Liver (tissue), 9 donors: ENCODE results near the gene DIAPH2. TPM values are rescaled to one million over a fixed set of nuclear protein-coding genes. Genes with fewer than 3 reads are reported as not detected.

Experiments used
- DNase-seq: peaks from one replicate; pipeline ENCODE4 v3.0.0-alpha.2; 2017; ENCODE audit warnings: low spot score
- H3K27ac ChIP-seq, 2 donors: one replicate each; pipeline ENCODE4 v1.7.0; 2013; ENCODE audit warnings: inconsistent platforms in 2 of 2, low read length in 2 of 2, control low read depth in 1 of 2, low read depth in 1 of 2, mild to moderate bottlenecking in 1 of 2
- H3K27me3 ChIP-seq, 4 donors: one replicate each; pipeline versions ENCODE4 v1.6.1 to v1.7.0; 2013; ENCODE audit warnings: low read length in 3 of 4, inconsistent platforms in 1 of 4, mild to moderate bottlenecking in 1 of 4, moderate library complexity in 1 of 4; ENCODE audit not compliant: control insufficient read depth in 4 of 4, insufficient read depth in 4 of 4
- H3K36me3 ChIP-seq, 4 donors: one replicate each; pipeline versions ENCODE4 v1.6.1 to v1.7.0; 2013; ENCODE audit warnings: low read length in 3 of 4, mild to moderate bottlenecking in 3 of 4, low read depth in 1 of 4, moderate library complexity in 1 of 4; ENCODE audit not compliant: control insufficient read depth in 4 of 4, insufficient read depth in 3 of 4
- H3K4me1 ChIP-seq, 4 donors: one replicate each; pipeline versions ENCODE4 v1.6.1 to v1.7.0; 2013; ENCODE audit warnings: low read length in 3 of 4, mild to moderate bottlenecking in 3 of 4, moderate library complexity in 1 of 4; ENCODE audit not compliant: control insufficient read depth in 4 of 4, insufficient read depth in 4 of 4
- H3K4me3 ChIP-seq, 3 donors: one replicate each; pipeline versions ENCODE4 v1.6.1 to v1.7.0; 2013; ENCODE audit warnings: low read length in 3 of 3, control low read depth in 1 of 3, low read depth in 1 of 3, mild to moderate bottlenecking in 1 of 3
- H3K9ac ChIP-seq, 2 donors: one replicate each; pipeline ENCODE4 v1.7.0; 2013; ENCODE audit warnings: low read length in 2 of 2, mild to moderate bottlenecking in 2 of 2, moderate library complexity in 2 of 2, control low read depth in 1 of 2, low read depth in 1 of 2
- H3K9me3 ChIP-seq, 4 donors: one replicate each; pipeline versions ENCODE4 v1.6.1 to v1.7.0; 2013; ENCODE audit warnings: low read length in 3 of 4; ENCODE audit not compliant: control insufficient read depth in 4 of 4
- CTCF ChIP-seq: fragments of 150-350 bp; IDR thresholded peaks from 2 replicates; pipeline ENCODE4 v1.5.1; 2017; ENCODE audit warnings: improper control_type of control experiment, low read depth, low read length; ENCODE audit not compliant: missing input control
- EGR1 ChIP-seq, 2 donors: IDR thresholded peaks; 2 replicates each; pipeline ENCODE4 v1.6.1; 2016 to 2018; ENCODE audit warnings: antibody characterized with exemption in 2 of 2, low read depth in 2 of 2
- FOXA1 ChIP-seq: IDR thresholded peaks from 2 replicates; pipeline ENCODE4 v1.6.1; 2016; ENCODE audit warnings: antibody characterized with exemption
- FOXA2 ChIP-seq: IDR thresholded peaks from 2 replicates; pipeline ENCODE4 v1.6.1; 2016; ENCODE audit warnings: antibody characterized with exemption
- GABPA ChIP-seq, 2 donors: IDR thresholded peaks in 1 of 2; conservative IDR thresholded peaks in 1 of 2; 2 replicates each; pipeline ENCODE4 v1.6.1; 2016; ENCODE audit warnings: antibody characterized with exemption in 2 of 2, mild to moderate bottlenecking in 1 of 2, moderate library complexity in 1 of 2
- HNF4A ChIP-seq, 2 donors: conservative IDR thresholded peaks; 2 replicates each; pipeline ENCODE4 v1.6.1; 2016; ENCODE audit warnings: antibody characterized with exemption in 2 of 2, mild to moderate bottlenecking in 2 of 2
- HNF4G ChIP-seq: IDR thresholded peaks from 2 replicates; pipeline ENCODE4 v1.6.1; 2016; ENCODE audit warnings: antibody characterized with exemption
- JUND ChIP-seq, 2 donors: IDR thresholded peaks; 2 replicates each; pipeline ENCODE4 v1.6.1; 2016; ENCODE audit warnings: antibody characterized with exemption in 2 of 2
- MAX ChIP-seq: IDR thresholded peaks from 2 replicates; pipeline ENCODE4 v1.6.1; 2016; ENCODE audit warnings: antibody characterized with exemption
- NR2F2 ChIP-seq: IDR thresholded peaks from 2 replicates; pipeline ENCODE4 v1.6.1; 2016; ENCODE audit warnings: antibody characterized with exemption
- RAD21 ChIP-seq, 2 donors: IDR thresholded peaks; 2 replicates each; pipeline ENCODE4 v1.6.1; 2016; ENCODE audit warnings: antibody characterized with exemption in 2 of 2, mild to moderate bottlenecking in 2 of 2
- RXRA ChIP-seq, 2 donors: IDR thresholded peaks; 2 replicates each; pipeline ENCODE4 v1.6.1; 2017 to 2018; ENCODE audit warnings: antibody characterized with exemption in 2 of 2, mild to moderate bottlenecking in 1 of 2
- SP1 ChIP-seq: IDR thresholded peaks from 2 replicates; pipeline ENCODE4 v1.6.1; 2018; ENCODE audit warnings: antibody characterized with exemption, mild to moderate bottlenecking
- TAF1 ChIP-seq: conservative IDR thresholded peaks from 2 replicates; pipeline ENCODE4 v1.6.1; 2016; ENCODE audit warnings: antibody characterized with exemption, mild to moderate bottlenecking
- YY1 ChIP-seq: IDR thresholded peaks from 2 replicates; pipeline ENCODE4 v1.6.1; 2016; ENCODE audit warnings: antibody characterized with exemption, mild to moderate bottlenecking
- WGBS: extraction: QIAGEN DNeasy Blood & Tissue Kit; methylation state at CpG from one replicate; pipeline ENCODE4 v1.1.7; 2013; 5-methylcytosine and 5-hydroxymethylcytosine counted together
- polyA plus RNA-seq, 2 donors: library from polyadenylated mRNA; stranded (reverse) in 1 of 2; unstranded in 1 of 2; fragments of 200-250 nt in 1 of 2; fragments of >200 nt in 1 of 2; fragmentation: Nextera tagmentation in 1 of 2; extraction: Ambion mirVana in 1 of 2; gene quantifications; one replicate each; pipeline versions ENCODE4 v1.2.1 to v1.2.3, GENCODE V29; 2013 to 2015
- total RNA-seq, 2 donors: library from RNA; depleted of rRNA; stranded (reverse); fragments of >200 nt; gene quantifications; one replicate each; pipeline ENCODE4 v1.2.3, GENCODE V29; 2014
- TF ChIP-seq, protein P1 (sequence below): IDR thresholded peaks from 2 replicates; pipeline ENCODE4 v1.6.1; 2016; ENCODE audit warnings: antibody characterized with exemption
- TF ChIP-seq, protein P2 (sequence below): IDR thresholded peaks from 2 replicates; pipeline ENCODE4 v1.6.1; 2016; ENCODE audit warnings: antibody characterized with exemption, mild to moderate bottlenecking
- donor health status: healthy.
- donor health status: healthy.
- donor health status: healthy.
- donor health status: healthy.
- donor health status: healthy.

DIAPH2 gene
- total and polyA plus RNA-seq, 4 donors, result 2.7 to 16.6 (median 5.3) TPM

DNA sequence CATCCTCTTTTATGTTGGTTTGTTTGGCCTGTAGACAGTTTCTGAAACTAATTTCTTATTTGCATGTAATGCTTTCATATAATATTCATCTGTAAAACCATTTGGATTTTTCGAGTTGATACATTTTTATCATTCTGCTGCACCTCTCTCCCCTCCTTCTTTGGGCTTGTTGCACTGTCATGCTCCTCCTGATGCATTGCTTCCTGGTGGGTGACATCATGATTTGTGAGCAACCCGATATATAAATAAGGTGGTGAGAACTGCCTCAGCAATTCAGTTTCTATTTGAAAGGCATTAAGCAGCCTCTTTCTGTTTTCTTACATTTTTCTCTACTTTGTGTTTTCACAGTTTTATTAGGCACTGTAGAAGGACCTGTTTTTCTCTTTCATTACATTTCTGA lies 714.8 kb downstream of the DIAPH2 start:
- Histone ChIP-seq H3K4me3 (no peak overlapping the region), H3K27me3 (no peaks in the 10 kb centered on the region)

GRCh38 chrX:97400492-97400891 lies 715.9 kb downstream of the DIAPH2 start:
- TF ChIP-seq, protein P1, sequence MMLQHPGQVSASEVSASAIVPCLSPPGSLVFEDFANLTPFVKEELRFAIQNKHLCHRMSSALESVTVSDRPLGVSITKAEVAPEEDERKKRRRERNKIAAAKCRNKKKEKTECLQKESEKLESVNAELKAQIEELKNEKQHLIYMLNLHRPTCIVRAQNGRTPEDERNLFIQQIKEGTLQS, result no peak
- TF ChIP-seq RAD21 (IDR thresholded peaks at IDR 0.05), result no peak
- TF ChIP-seq HNF4A (conservative IDR thresholded peaks at IDR 0.05), result peak; percentile 24 to 44
- Histone ChIP-seq H3K9me3 (no peaks in the 10 kb centered on the region), H3K9ac (no peak overlapping the region), H3K36me3 (no peaks in the 10 kb centered on the region), H3K4me3 (no peak overlapping the region), H3K27ac (no peak overlapping the region), H3K4me1 (no peaks in the 10 kb centered on the region), H3K27me3 (no peaks in the 10 kb centered on the region)
- DNase-seq, result no peak

More for the DNA sequence above, 714.8 kb downstream of the DIAPH2 start:
- H3K36me3 ChIP-seq, result no peaks in the 10 kb centered on the region
- no peaks in the 10 kb centered on the region for H3K9me3 ChIP-seq
- no peak for TF ChIP-seq NR2F2
- no peak for TF ChIP-seq JUND (IDR thresholded peaks at IDR 0.05)
- no peak for TF ChIP-seq SP1
- TF ChIP-seq RXRA (IDR thresholded peaks at IDR 0.05), result no peak
- no peak for TF ChIP-seq TAF1
- no peak for TF ChIP-seq FOXA2
- TF ChIP-seq EGR1 (IDR thresholded peaks at IDR 0.05; ENCODE audit: low read depth in 2 of 2), result no peak
- TF ChIP-seq CTCF, result no peak
- TF ChIP-seq MAX, result no peak
- TF ChIP-seq, protein P2, sequence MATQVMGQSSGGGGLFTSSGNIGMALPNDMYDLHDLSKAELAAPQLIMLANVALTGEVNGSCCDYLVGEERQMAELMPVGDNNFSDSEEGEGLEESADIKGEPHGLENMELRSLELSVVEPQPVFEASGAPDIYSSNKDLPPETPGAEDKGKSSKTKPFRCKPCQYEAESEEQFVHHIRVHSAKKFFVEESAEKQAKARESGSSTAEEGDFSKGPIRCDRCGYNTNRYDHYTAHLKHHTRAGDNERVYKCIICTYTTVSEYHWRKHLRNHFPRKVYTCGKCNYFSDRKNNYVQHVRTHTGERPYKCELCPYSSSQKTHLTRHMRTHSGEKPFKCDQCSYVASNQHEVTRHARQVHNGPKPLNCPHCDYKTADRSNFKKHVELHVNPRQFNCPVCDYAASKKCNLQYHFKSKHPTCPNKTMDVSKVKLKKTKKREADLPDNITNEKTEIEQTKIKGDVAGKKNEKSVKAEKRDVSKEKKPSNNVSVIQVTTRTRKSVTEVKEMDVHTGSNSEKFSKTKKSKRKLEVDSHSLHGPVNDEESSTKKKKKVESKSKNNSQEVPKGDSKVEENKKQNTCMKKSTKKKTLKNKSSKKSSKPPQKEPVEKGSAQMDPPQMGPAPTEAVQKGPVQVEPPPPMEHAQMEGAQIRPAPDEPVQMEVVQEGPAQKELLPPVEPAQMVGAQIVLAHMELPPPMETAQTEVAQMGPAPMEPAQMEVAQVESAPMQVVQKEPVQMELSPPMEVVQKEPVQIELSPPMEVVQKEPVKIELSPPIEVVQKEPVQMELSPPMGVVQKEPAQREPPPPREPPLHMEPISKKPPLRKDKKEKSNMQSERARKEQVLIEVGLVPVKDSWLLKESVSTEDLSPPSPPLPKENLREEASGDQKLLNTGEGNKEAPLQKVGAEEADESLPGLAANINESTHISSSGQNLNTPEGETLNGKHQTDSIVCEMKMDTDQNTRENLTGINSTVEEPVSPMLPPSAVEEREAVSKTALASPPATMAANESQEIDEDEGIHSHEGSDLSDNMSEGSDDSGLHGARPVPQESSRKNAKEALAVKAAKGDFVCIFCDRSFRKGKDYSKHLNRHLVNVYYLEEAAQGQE, result no peak
- WGBS, result 63% methylated on average over 2 of the region's 2 CpGs
- H3K4me1 ChIP-seq, result no peaks in the 10 kb centered on the region
- H3K9ac ChIP-seq, result no peak overlapping the region
- no peak for DNase-seq
- no peak overlapping the region for H3K27ac ChIP-seq

- WGBS, result 59% methylated on average over 2 of the region's 2 CpGs
- no peaks in the 10 kb centered on the region for H3K9me3 ChIP-seq
- TF ChIP-seq FOXA2 (no peak), MAX (no peak), TAF1 (no peak), FOXA1 (no peak), YY1 (no peak), JUND (IDR thresholded peaks at IDR 0.05) (no peak), RAD21 (IDR thresholded peaks at IDR 0.05) (no peak), GABPA (IDR thresholded peaks at IDR 0.05 in 1 of 2, conservative IDR thresholded peaks at IDR 0.05 in 1 of 2) (no peak), CTCF (no peak), RXRA (IDR thresholded peaks at IDR 0.05) (no peak), EGR1 (IDR thresholded peaks at IDR 0.05; ENCODE audit: low read depth in 2 of 2) (no peak), SP1 (no peak), HNF4G (no peak)
- TF ChIP-seq, protein P1, result no peak
Measured at GRCh38 chrX:97401154-97401553, 716.5 kb downstream of the DIAPH2 start.

More at GRCh38 chrX:97401154-97401553, 716.5 kb downstream of the DIAPH2 start:
- no peaks in the 10 kb centered on the region for H3K36me3 ChIP-seq
- DNase-seq, result no peak
- no peak overlapping the region for H3K27ac ChIP-seq
- H3K27me3 ChIP-seq, result no peaks in the 10 kb centered on the region
- no peaks in the 10 kb centered on the region for H3K4me1 ChIP-seq
- H3K4me3 ChIP-seq, result no peak overlapping the region
- no peak overlapping the region for H3K9ac ChIP-seq
